Naive B cell (primary cell): ENCODE results near the gene PRSS23. TPM values are rescaled to one million over a fixed set of nuclear protein-coding genes. Genes with fewer than 3 reads are reported as not detected.

ENCODE experiments used
- polyA plus RNA-seq, 6 donors: library from polyadenylated mRNA; unstranded; fragments of 300-500 nt; fragmentation: Illumina TruSeq; gene quantifications; one replicate each; pipeline ENCODE4 v1.2.3, GENCODE V29; 2021; ENCODE audit warnings: low read depth in 6 of 6

The PRSS23 gene
- polyA plus RNA-seq, 6 donors from 2014 or later, result 0.07 to 0.17 (median 0.09) TPM; not detected in 3

Other genes starting within 250 kb of the PRSS23 start
- not detected for gene ME3, start 127.9 kb upstream of the PRSS23 start, polyA plus RNA-seq
- not detected for gene FZD4, start 154.9 kb downstream of the PRSS23 start, polyA plus RNA-seq
- gene TMEM135, start 237.4 kb downstream of the PRSS23 start, polyA plus RNA-seq, result 10 to 100 TPM in 1 of 6 donors, 1 to 10 TPM in 5; 1.1 to 12.2 (median 4.2) TPM